Endodermal cell (in vitro differentiated cells): Measurements from ENCODE around the gene MRFAP1L1. TPM values are rescaled to one million over a fixed set of nuclear protein-coding genes. Genes with fewer than 3 reads are reported as not detected.

ENCODE experiments used
- DNase-seq: peaks from one replicate; pipeline ENCODE4 v3.0.0-alpha.2; 2017
- H3K27ac ChIP-seq: 2 replicates; pipeline ENCODE4 v1.5.1; 2013; ENCODE audit warnings: mild to moderate bottlenecking, low read depth, low read length, moderate library complexity
- H3K27me3 ChIP-seq: 2 replicates; pipeline ENCODE4 v1.6.1; 2013; ENCODE audit warnings: mild to moderate bottlenecking, low read length, moderate library complexity; ENCODE audit not compliant: insufficient read depth, control insufficient read depth, poor library complexity, severe bottlenecking
- H3K36me3 ChIP-seq: 2 replicates; pipeline ENCODE4 v1.7.0; 2013; ENCODE audit warnings: mild to moderate bottlenecking, low read length, moderate library complexity; ENCODE audit not compliant: control insufficient read depth, insufficient read depth
- H3K4me1 ChIP-seq: one replicate; pipeline ENCODE4 v1.7.0; 2013; ENCODE audit warnings: low read length; ENCODE audit not compliant: control insufficient read depth, insufficient read depth
- H3K4me3 ChIP-seq: 2 replicates; pipeline ENCODE4 v1.5.1; 2013; ENCODE audit warnings: mild to moderate bottlenecking, low read length, moderate library complexity
- H3K9ac ChIP-seq: 2 replicates; pipeline ENCODE4 v1.6.1; 2013; ENCODE audit warnings: mild to moderate bottlenecking, low read length, moderate library complexity; ENCODE audit not compliant: poor library complexity, severe bottlenecking; ENCODE audit errors: extremely low read depth
- H3K9me3 ChIP-seq: 2 replicates; pipeline ENCODE4 v1.6.1; 2013; ENCODE audit warnings: mild to moderate bottlenecking, low read length, moderate library complexity; ENCODE audit not compliant: control insufficient read depth
- H3K27ac Mint-ChIP-seq: 2 replicates; pipeline ENCODE4 v1.8.0; 2020; ENCODE audit warnings: mixed read lengths
- H3K27me3 Mint-ChIP-seq: 2 replicates; pipeline ENCODE4 v1.8.0; 2021; ENCODE audit warnings: mild to moderate bottlenecking, mixed read lengths; ENCODE audit not compliant: insufficient read depth
- H3K36me3 Mint-ChIP-seq: 2 replicates; pipeline ENCODE4 v1.8.0; 2020; ENCODE audit warnings: low read depth, mixed read lengths
- H3K4me1 Mint-ChIP-seq: 2 replicates; pipeline ENCODE4 v1.8.0; 2020; ENCODE audit warnings: mixed read lengths
- H3K4me3 Mint-ChIP-seq: 2 replicates; pipeline ENCODE4 v1.8.0; 2020; ENCODE audit warnings: mild to moderate bottlenecking, moderate library complexity, mixed read lengths
- H3K9me3 Mint-ChIP-seq: 2 replicates; pipeline ENCODE4 v1.8.0; 2020; ENCODE audit warnings: mild to moderate bottlenecking, mixed read lengths
- CTCF ChIP-seq: fragments of 200-600 bp; sonication (generic); conservative IDR thresholded peaks from 2 replicates; pipeline ENCODE4 v1.5.0; 2021; ENCODE audit warnings: antibody characterized with exemption, mild to moderate bottlenecking
- WGBS, 2 experiments: methylation state at CpG; one replicate each; pipeline versions ENCODE4 v1.1.5 to v1.1.7; 2013; ENCODE audit warnings: missing lambda C conversion rate in 2 of 2, mixed read lengths in 1 of 2; ENCODE audit not compliant: insufficient coverage in 1 of 2, insufficient read length in 1 of 2; 5-methylcytosine and 5-hydroxymethylcytosine counted together
- total RNA-seq, 2 donors: library from RNA; stranded (reverse); fragmentation: NEBNext Ultra II Directional in 1 of 2; extraction: Animal tissue kit (Norgen Biotek cat#: 25700) in 1 of 2; gene quantifications; 2 replicates in 1 of 2; 3 replicates in 1 of 2; pipeline ENCODE4 v1.2.1, GENCODE V29; 2021

MRFAP1L1 gene
- total RNA-seq, 2 donors from 2014 or later = 45.0 to 50.2 TPM

GRCh38 chr4:6665320-6665654 lies 44.4 kb downstream of the MRFAP1L1 start:
- H3K27me3 Mint-ChIP-seq = peaks cover 30% of the 10 kb centered on the region
- no peak overlapping the region for H3K27ac Mint-ChIP-seq
- no peaks in the 10 kb centered on the region for H3K9me3 ChIP-seq
- no peaks in the 10 kb centered on the region for H3K4me1 ChIP-seq
- no peak overlapping the region for H3K27ac ChIP-seq
- no peaks in the 10 kb centered on the region for H3K9me3 Mint-ChIP-seq
- no peak overlapping the region for H3K9ac ChIP-seq
- peaks cover 18% of the 10 kb centered on the region for H3K27me3 ChIP-seq
- TF ChIP-seq CTCF = no peak
- H3K4me1 Mint-ChIP-seq = no peaks in the 10 kb centered on the region
- no peak overlapping the region for H3K4me3 ChIP-seq
- H3K4me3 Mint-ChIP-seq = no peak overlapping the region
- no peak for DNase-seq
- WGBS, 2 experiments = 93 to 98% methylated on average over 6 to 8 of the region's 9 CpGs
- H3K36me3 ChIP-seq = no peaks in the 10 kb centered on the region
- no peaks in the 10 kb centered on the region for H3K36me3 Mint-ChIP-seq

GRCh38 chr4:6663596-6664393 lies 45.9 kb downstream of the MRFAP1L1 start:
- Histone ChIP-seq H3K4me3 (no peak overlapping the region), H3K4me1 (no peaks in the 10 kb centered on the region), H3K36me3 (no peaks in the 10 kb centered on the region), H3K9me3 (no peaks in the 10 kb centered on the region), H3K9ac (no peak overlapping the region), H3K27me3 (peaks cover 31% of the 10 kb centered on the region), H3K27ac (no peak overlapping the region)
- H3K9me3 Mint-ChIP-seq = no peaks in the 10 kb centered on the region
- TF ChIP-seq CTCF = no peak
- DNase-seq = no peak
- H3K4me1 Mint-ChIP-seq = no peaks in the 10 kb centered on the region
- no peaks in the 10 kb centered on the region for H3K36me3 Mint-ChIP-seq
- H3K27me3 Mint-ChIP-seq = peaks cover 45% of the 10 kb centered on the region
- 67 to 81% methylated on average over 25 to 55 of the region's 55 CpGs for WGBS, 2 experiments
- H3K4me3 Mint-ChIP-seq = no peak overlapping the region
- no peak overlapping the region for H3K27ac Mint-ChIP-seq

- no peaks in the 10 kb centered on the region for H3K36me3 ChIP-seq
- no peak overlapping the region for H3K9ac ChIP-seq
- H3K4me1 ChIP-seq = no peaks in the 10 kb centered on the region
- no peak for DNase-seq
- Mint-ChIP-seq H3K4me1 (no peaks in the 10 kb centered on the region), H3K4me3 (no peak overlapping the region), H3K27me3 (peaks cover 50% of the 10 kb centered on the region), H3K27ac (no peak overlapping the region), H3K9me3 (no peaks in the 10 kb centered on the region), H3K36me3 (no peaks in the 10 kb centered on the region)
- 90% methylated on average over 2 of the region's 3 CpGs; no CpG with 5 or more reads in 1 of the 2 experiments for WGBS, 2 experiments
- peaks cover 32% of the 10 kb centered on the region for H3K27me3 ChIP-seq
- H3K9me3 ChIP-seq = no peaks in the 10 kb centered on the region
- no peak overlapping the region for H3K4me3 ChIP-seq
- no peak overlapping the region for H3K27ac ChIP-seq
- TF ChIP-seq CTCF = no peak
These were observed 47.1 kb downstream of the MRFAP1L1 start for GRCh38 chr4:6662591-6662990.
